Adrenal gland (tissue), 12 donors: Measurements from ENCODE around the gene PLXNC1. TPM values are rescaled to one million over a fixed set of nuclear protein-coding genes. Genes with fewer than 3 reads are reported as not detected.

ENCODE experiments used
- DNase-seq, 7 donors: peaks; one replicate each; pipeline ENCODE4 v3.0.0-alpha.2; 2019 to 2020
- H3K27ac ChIP-seq, 5 donors: fragments of 200-600 bp; sonication (generic) in 4 of 5; 1 replicate in 3 of 5; 2 replicates in 2 of 5; pipeline versions ENCODE4 v1.5.1 to v1.8.0; 2016 to 2020; ENCODE audit warnings: mild to moderate bottlenecking in 1 of 5
- H3K27me3 ChIP-seq: fragments of 200-600 bp; 2 replicates; pipeline ENCODE4 v1.8.0; 2021
- H3K36me3 ChIP-seq, 2 donors: fragments of 200-600 bp; replicated peaks in 1 of 2; 1 replicate in 1 of 2; 2 replicates in 1 of 2; pipeline versions ENCODE4 v1.5.1 to v1.8.0; 2018 to 2022
- H3K4me1 ChIP-seq, 2 donors: fragments of 200-600 bp; replicated peaks in 1 of 2; 1 replicate in 1 of 2; 2 replicates in 1 of 2; pipeline versions ENCODE4 v1.5.1 to v1.8.0; 2018 to 2021
- H3K4me3 ChIP-seq, 4 donors: fragments of 200-600 bp; sonication (generic) in 3 of 4; one replicate each; pipeline ENCODE4 v1.5.1; 2016 to 2018
- H3K9me3 ChIP-seq, 3 donors: fragments of 200-600 bp; sonication (generic) in 1 of 3; replicated peaks in 1 of 3; 1 replicate in 2 of 3; 2 replicates in 1 of 3; pipeline versions ENCODE4 v1.5.1 to v1.8.0; 2016 to 2021
- POLR2A ChIP-seq, 2 donors: fragments of 450-650 bp; IDR thresholded peaks; one replicate each; pipeline ENCODE4 v1.6.1; 2017; ENCODE audit warnings: antibody characterized with exemption in 2 of 2, mild to moderate bottlenecking in 2 of 2, moderate library complexity in 1 of 2
- WGBS, 4 donors: extraction: QIAGEN DNeasy Blood & Tissue Kit in 2 of 4; methylation state at CpG; one replicate each; pipeline versions ENCODE4 v1.1.5 to v1.1.7; 2013 to 2017; 5-methylcytosine and 5-hydroxymethylcytosine counted together
- intact Hi-C, 2 donors: fragments of 100-400 bp; cut with DNase I; formaldehyde crosslinking; loops; one replicate each; pipeline versions ENCODE4 v1.14.1 to v1.15.0; 2022 to 2023
- polyA plus RNA-seq, 3 donors: library from polyadenylated mRNA; stranded (reverse); fragments of 200-250 nt in 2 of 3; fragments of 350-450 nt in 1 of 3; fragmentation: Illumina TruSeq in 1 of 3; extraction: RNeasy Lipid Tissue Mini Kit (QIAGEN cat#74804) in 1 of 3; gene quantifications; one replicate each; pipeline ENCODE4 v1.2.3, GENCODE V29; 2013 to 2014
- total RNA-seq, 9 donors: library from RNA; depleted of rRNA in 4 of 9; stranded (reverse); fragments of >200 nt in 4 of 9; fragments of 120-200 nt in 1 of 9; fragmentation: NEBNext Ultra II Directional in 1 of 9; extraction: Animal tissue kit (Norgen Biotek cat#: 25700) in 1 of 9; gene quantifications; one replicate each; pipeline versions ENCODE4 v1.1.0 to v1.2.4, GENCODE V29; 2013 to 2023
- TF ChIP-seq, protein P1 (sequence below), 6 experiments: fragments of 450-650 bp in 4 of 6; fragments of 200-600 bp in 2 of 6; sonication (generic) in 1 of 6; IDR thresholded peaks; 1 replicate in 5 of 6; 2 replicates in 1 of 6; pipeline versions ENCODE4 v1.5.1 to v1.8.0; 2016 to 2021; ENCODE audit warnings: antibody characterized with exemption in 6 of 6, mild to moderate bottlenecking in 2 of 6, moderate library complexity in 1 of 6
- donor health status: healthy with polysubstance abuse.
- donor health status: Bipolar disorder and iron deficiency.
- donor health status: DM: yes; HTN: yes; CAD: no.
- donor health status: DM: no; HTN: no; CAD: no.
- donor health status: DM: no; HTN: no; CAD: no.
- donor health status: DM: yes; HTN: yes; CAD: no.

The PLXNC1 gene
- total and polyA plus RNA-seq, 12 donors = 2.5 to 23.4 (median 12.3) TPM

- intact Hi-C loops = no loop called here
- Histone ChIP-seq H3K27me3 (no peaks in the 10 kb centered on the region), H3K27ac (peak overlapping the region in 3 of 5 donors; percentile 53 to 60 (median 57)), H3K9me3 (no peaks in the 10 kb centered on the region), H3K36me3 (no peaks in the 10 kb centered on the region), H3K4me3 (no peak overlapping the region), H3K4me1 (peaks cover 0 to 7% of the 10 kb centered on the region in 2 donors)
- TF ChIP-seq, protein P1, sequence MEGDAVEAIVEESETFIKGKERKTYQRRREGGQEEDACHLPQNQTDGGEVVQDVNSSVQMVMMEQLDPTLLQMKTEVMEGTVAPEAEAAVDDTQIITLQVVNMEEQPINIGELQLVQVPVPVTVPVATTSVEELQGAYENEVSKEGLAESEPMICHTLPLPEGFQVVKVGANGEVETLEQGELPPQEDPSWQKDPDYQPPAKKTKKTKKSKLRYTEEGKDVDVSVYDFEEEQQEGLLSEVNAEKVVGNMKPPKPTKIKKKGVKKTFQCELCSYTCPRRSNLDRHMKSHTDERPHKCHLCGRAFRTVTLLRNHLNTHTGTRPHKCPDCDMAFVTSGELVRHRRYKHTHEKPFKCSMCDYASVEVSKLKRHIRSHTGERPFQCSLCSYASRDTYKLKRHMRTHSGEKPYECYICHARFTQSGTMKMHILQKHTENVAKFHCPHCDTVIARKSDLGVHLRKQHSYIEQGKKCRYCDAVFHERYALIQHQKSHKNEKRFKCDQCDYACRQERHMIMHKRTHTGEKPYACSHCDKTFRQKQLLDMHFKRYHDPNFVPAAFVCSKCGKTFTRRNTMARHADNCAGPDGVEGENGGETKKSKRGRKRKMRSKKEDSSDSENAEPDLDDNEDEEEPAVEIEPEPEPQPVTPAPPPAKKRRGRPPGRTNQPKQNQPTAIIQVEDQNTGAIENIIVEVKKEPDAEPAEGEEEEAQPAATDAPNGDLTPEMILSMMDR (IDR thresholded peaks at IDR 0.05) = no peak
- no peak for TF ChIP-seq POLR2A (IDR thresholded peaks at IDR 0.05)
- WGBS, 4 donors = 69 to 81% (median 73%) methylated on average over 9 of the region's 9 CpGs
- peak in 4 of 7 donors; percentile 19 to 45 (median 38) for DNase-seq
Observed at GRCh38 chr12:94172973-94173372, 24.6 kb downstream of the PLXNC1 start.

DNA sequence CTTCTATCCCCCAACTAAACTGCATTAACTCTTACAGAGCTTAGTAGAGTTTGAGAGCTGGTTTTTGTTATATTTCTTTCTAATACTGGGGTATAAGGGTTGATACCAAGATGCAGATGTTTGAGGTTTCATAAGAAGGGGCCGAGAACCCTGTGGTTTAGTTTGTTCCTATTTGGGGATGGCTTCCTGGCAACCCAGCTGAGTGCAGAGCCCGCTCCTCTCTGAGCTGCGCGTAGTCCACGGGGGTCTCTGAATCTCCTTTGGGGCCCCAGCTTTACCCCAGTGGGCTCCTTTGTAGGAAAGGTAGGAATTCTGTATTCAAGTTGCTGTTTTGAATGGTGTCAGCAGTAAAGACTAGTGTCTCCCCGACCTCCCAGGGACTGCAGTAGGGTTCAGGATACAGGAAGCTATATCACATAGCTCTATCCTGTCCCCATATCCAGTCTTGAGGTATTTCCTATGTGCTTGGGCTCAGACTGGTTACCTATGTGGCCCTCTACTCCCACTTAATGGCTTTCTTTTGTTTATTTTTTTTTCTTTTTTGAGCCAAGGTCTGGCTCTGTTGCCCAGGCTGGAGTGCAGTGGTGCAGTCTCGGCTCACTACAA is 25.4 kb downstream of the PLXNC1 start:
- Histone ChIP-seq H3K36me3 (no peaks in the 10 kb centered on the region), H3K9me3 (no peaks in the 10 kb centered on the region), H3K4me3 (no peak overlapping the region), H3K4me1 (peaks cover 0 to 4% of the 10 kb centered on the region in 2 donors), H3K27me3 (no peaks in the 10 kb centered on the region), H3K27ac (peak overlapping the region in 3 of 5 donors; percentile 7 to 57 (median 53))
- intact Hi-C loops = no loop called here
- 70 to 84% (median 80%) methylated on average over 7 of the region's 7 CpGs for WGBS, 4 donors
- no peak for DNase-seq
- TF ChIP-seq POLR2A (IDR thresholded peaks at IDR 0.05) = no peak
- TF ChIP-seq, protein P1 (IDR thresholded peaks at IDR 0.05) = no peak

DNA sequence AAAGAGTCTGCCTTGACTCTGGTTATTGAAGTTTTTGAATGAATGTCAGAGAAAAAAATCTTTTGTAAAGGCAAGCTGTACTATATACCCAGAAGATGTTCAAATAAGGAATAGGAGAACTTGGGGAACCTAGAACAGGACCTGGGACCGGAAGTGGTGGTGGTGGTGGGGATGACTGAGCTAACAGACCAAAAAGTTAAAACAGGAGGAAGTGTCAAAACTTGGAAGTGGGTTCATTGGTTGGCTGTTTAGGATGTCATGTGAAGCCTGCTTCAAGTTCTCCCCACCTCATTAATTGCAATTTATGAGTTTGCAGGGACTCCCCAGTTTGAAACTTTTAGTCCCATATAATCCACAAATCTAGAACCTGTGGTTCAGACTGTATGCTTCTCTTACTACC is 26.2 kb downstream of the PLXNC1 start:
- Histone ChIP-seq H3K4me3 (no peak overlapping the region), H3K27ac (peak overlapping the region in 1 of 5 donors; percentile 45), H3K27me3 (no peaks in the 10 kb centered on the region), H3K36me3 (no peaks in the 10 kb centered on the region), H3K4me1 (peaks cover 0 to 4% of the 10 kb centered on the region in 2 donors), H3K9me3 (no peaks in the 10 kb centered on the region)
- WGBS, 4 donors = 61 to 81% (median 66%) methylated on average over 1 of the region's 1 CpG
- TF ChIP-seq POLR2A (IDR thresholded peaks at IDR 0.05) = no peak
- TF ChIP-seq, protein P1 (IDR thresholded peaks at IDR 0.05) = no peak
- DNase-seq = peak in 6 of 7 donors; percentile 31 to 66 (median 42)
- intact Hi-C loops = no loop called here

GRCh38 chr12:94175763-94176668 is 27.6 kb downstream of the PLXNC1 start:
- intact Hi-C loops = no loop called here
- 55 to 62% (median 58%) methylated on average over 10 of the region's 10 CpGs for whole genome bisulfite sequencing, 4 donors
- Histone ChIP-seq H3K27ac (no peak overlapping the region), H3K36me3 (no peaks in the 10 kb centered on the region), H3K27me3 (no peaks in the 10 kb centered on the region), H3K4me3 (no peak overlapping the region), H3K9me3 (no peaks in the 10 kb centered on the region), H3K4me1 (no peaks in the 10 kb centered on the region)
- DNase-seq = no peak
- TF ChIP-seq, protein P1 (IDR thresholded peaks at IDR 0.05) = no peak
- no peak for TF ChIP-seq POLR2A (IDR thresholded peaks at IDR 0.05)
